GM21447 (cell line): Measurements from ENCODE around the gene TNPO2.

ENCODE experiments used
- ATAC-seq: cut with Tn5 transposase; IDR thresholded peaks from one replicate; pipeline ENCODE4 v1.9.1; 2021; ENCODE audit not compliant: unreplicated experiment

Gene TNPO2

GRCh38 chr19:12652219-12652618 lies 71.5 kb downstream of the TNPO2 start:
- ATAC-seq = no peak

DNA sequence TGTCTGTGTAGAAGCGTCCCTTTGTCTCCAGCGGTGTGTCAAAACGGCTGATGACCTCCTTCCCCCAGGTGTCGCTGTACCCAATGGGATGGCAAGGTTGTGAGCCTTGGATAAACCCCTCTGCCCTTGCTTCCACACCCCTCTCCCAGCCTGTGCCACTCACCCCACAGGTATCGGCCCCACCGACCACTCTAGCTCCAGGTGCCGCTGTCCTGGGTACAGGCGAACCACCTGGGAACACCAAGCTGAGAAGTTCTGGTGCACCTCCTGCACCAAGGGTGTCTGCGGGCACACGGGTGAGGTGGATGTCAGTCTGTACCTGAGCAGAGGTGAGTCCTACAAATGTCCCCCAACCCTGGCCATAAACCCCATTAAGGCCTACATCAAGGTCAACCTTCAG lies 73.8 kb downstream of the TNPO2 start:
- no peak for ATAC-seq
